ENCODE measurements around the gene IRGQ. TPM values are rescaled to one million over a fixed set of nuclear protein-coding genes. Genes with fewer than 3 reads are reported as not detected.
"Not testable (repeated sequence)": the region's sequence is repeated elsewhere in the genome, so short reads cannot be mapped to it uniquely, and the experiment has no call there.

Gene IRGQ
- total RNA-seq, 1 experiment from 2014 or later, result 24.6 TPM

GRCh38 chr19:43555185-43555770, 40.7 kb downstream of the IRGQ start:
- H3K9me3 ChIP-seq (replicated peaks), result no peaks in the 10 kb centered on the region
- DNase-seq, result peak; percentile 67 to 78
- H3K27me3 ChIP-seq, result no peaks in the 10 kb centered on the region
- no peak overlapping the region for H3K27ac ChIP-seq
- peaks cover 12% of the 10 kb centered on the region for H3K4me1 ChIP-seq
- peaks cover 26% of the 10 kb centered on the region for H3K36me3 ChIP-seq
- H3K4me3 ChIP-seq, result no peak overlapping the region

- no peaks in the 10 kb centered on the region for H3K9me3 ChIP-seq (replicated peaks)
- H3K27me3 ChIP-seq, result no peaks in the 10 kb centered on the region
- no peak for DNase-seq
- peaks cover 12% of the 10 kb centered on the region for H3K4me1 ChIP-seq
- no peak overlapping the region for H3K27ac ChIP-seq
- no peak overlapping the region for H3K4me3 ChIP-seq
- peaks cover 27% of the 10 kb centered on the region for H3K36me3 ChIP-seq
Measured at GRCh38 chr19:43554317-43554895, 41.5 kb downstream of the IRGQ start.

- peaks cover 12% of the 10 kb centered on the region for H3K4me1 ChIP-seq
- peaks cover 32% of the 10 kb centered on the region for H3K36me3 ChIP-seq
- DNase-seq, result peak in 1 of 2 experiments; percentile 30
- no peaks in the 10 kb centered on the region for H3K9me3 ChIP-seq (replicated peaks)
- H3K27ac ChIP-seq, result no peak overlapping the region; the same call in 1 of the 2 replicates
- H3K4me3 ChIP-seq, result no peak overlapping the region
- H3K27me3 ChIP-seq, result no peaks in the 10 kb centered on the region
Measured at GRCh38 chr19:43553656-43554055, 42.3 kb downstream of the IRGQ start.

GRCh38 chr19:43552616-43553015, 43.3 kb downstream of the IRGQ start:
- peak; percentile 85 to 92 for DNase-seq
- H3K27ac ChIP-seq, result peak overlapping the region; percentile 61
- H3K27me3 ChIP-seq, result no peaks in the 10 kb centered on the region
- H3K36me3 ChIP-seq, result peaks cover 30% of the 10 kb centered on the region
- H3K4me3 ChIP-seq, result no peak overlapping the region
- peaks cover 12% of the 10 kb centered on the region for H3K4me1 ChIP-seq
- no peaks in the 10 kb centered on the region for H3K9me3 ChIP-seq (replicated peaks)

GRCh38 chr19:43552198-43552450, 43.8 kb downstream of the IRGQ start:
- H3K36me3 ChIP-seq, result peaks cover 30% of the 10 kb centered on the region

GRCh38 chr19:43551399-43552197, 44.3 kb downstream of the IRGQ start:
- Histone ChIP-seq H3K4me3 (no peak overlapping the region), H3K27me3 (no peaks in the 10 kb centered on the region), H3K9me3 (replicated peaks) (no peaks in the 10 kb centered on the region), H3K4me1 (peaks cover 12% of the 10 kb centered on the region), H3K36me3 (peaks cover 30% of the 10 kb centered on the region), H3K27ac (no peak overlapping the region)
- DNase-seq, result no peak

More at GRCh38 chr19:43552198-43552450, 43.8 kb downstream of the IRGQ start:
- no peak overlapping the region for H3K4me3 ChIP-seq
- peaks cover 12% of the 10 kb centered on the region for H3K4me1 ChIP-seq
- H3K27ac ChIP-seq, result no peak overlapping the region
- no peaks in the 10 kb centered on the region for H3K27me3 ChIP-seq
- no peaks in the 10 kb centered on the region for H3K9me3 ChIP-seq (replicated peaks)
- DNase-seq, result no peak

- Histone ChIP-seq H3K27ac (no peak overlapping the region), H3K4me3 (no peak overlapping the region), H3K9me3 (replicated peaks) (no peaks in the 10 kb centered on the region), H3K27me3 (no peaks in the 10 kb centered on the region), H3K4me1 (peaks cover 12% of the 10 kb centered on the region), H3K36me3 (peaks cover 31% of the 10 kb centered on the region)
- DNase-seq, result no peak
Measured at GRCh38 chr19:43548706-43549105, 47.2 kb downstream of the IRGQ start.

GRCh38 chr19:43547926-43548325, 48.0 kb downstream of the IRGQ start:
- not testable (repeated sequence) for H3K27me3 ChIP-seq, DNase-seq

GRCh38 chr19:43546581-43546980, 49.4 kb downstream of the IRGQ start:
- H3K27ac ChIP-seq, result no peak overlapping the region
- H3K9me3 ChIP-seq (replicated peaks), result no peaks in the 10 kb centered on the region
- H3K36me3 ChIP-seq, result peaks cover 42% of the 10 kb centered on the region
- no peak for DNase-seq
- no peaks in the 10 kb centered on the region for H3K4me1 ChIP-seq
- H3K4me3 ChIP-seq, result no peak overlapping the region
- H3K27me3 ChIP-seq, result no peaks in the 10 kb centered on the region

More at GRCh38 chr19:43547926-43548325, 48.0 kb downstream of the IRGQ start:
- not testable (repeated sequence) for H3K4me1 ChIP-seq; H3K4me3 ChIP-seq; H3K9me3 ChIP-seq (replicated peaks); H3K27ac ChIP-seq
- H3K36me3 ChIP-seq, result peaks cover 35% of the 10 kb centered on the region

- Histone ChIP-seq H3K9me3 (replicated peaks) (no peaks in the 10 kb centered on the region), H3K36me3 (peaks cover 39% of the 10 kb centered on the region), H3K27ac (no peak overlapping the region), H3K4me1 (no peaks in the 10 kb centered on the region), H3K27me3 (no peaks in the 10 kb centered on the region), H3K4me3 (no peak overlapping the region)
- no peak for DNase-seq
Measured at GRCh38 chr19:43545981-43546380, 50.0 kb downstream of the IRGQ start.

GRCh38 chr19:43545276-43545675, 50.7 kb downstream of the IRGQ start:
- no peak for DNase-seq
- peaks cover 43% of the 10 kb centered on the region for H3K36me3 ChIP-seq

GRCh38 chr19:43544077-43544476, 51.9 kb downstream of the IRGQ start:
- Histone ChIP-seq H3K27me3 (no peaks in the 10 kb centered on the region), H3K4me1 (no peaks in the 10 kb centered on the region), H3K27ac (no peak overlapping the region), H3K36me3 (peaks cover 45% of the 10 kb centered on the region), H3K4me3 (no peak overlapping the region), H3K9me3 (replicated peaks) (peaks cover 3% of the 10 kb centered on the region)
- DNase-seq, result no peak

More at GRCh38 chr19:43545276-43545675, 50.7 kb downstream of the IRGQ start:
- Histone ChIP-seq H3K27ac (no peak overlapping the region), H3K4me3 (no peak overlapping the region), H3K27me3 (no peaks in the 10 kb centered on the region), H3K4me1 (no peaks in the 10 kb centered on the region), H3K9me3 (replicated peaks) (no peaks in the 10 kb centered on the region)

GRCh38 chr19:43541920-43542650, 53.8 kb downstream of the IRGQ start:
- no peak overlapping the region for H3K4me3 ChIP-seq
- H3K27me3 ChIP-seq, result no peaks in the 10 kb centered on the region
- peaks cover 10% of the 10 kb centered on the region for H3K9me3 ChIP-seq (replicated peaks)
- H3K36me3 ChIP-seq, result peaks cover 59% of the 10 kb centered on the region
- H3K27ac ChIP-seq, result no peak overlapping the region
- no peaks in the 10 kb centered on the region for H3K4me1 ChIP-seq
- no peak for DNase-seq

GRCh38 chr19:43540381-43540780, 55.6 kb downstream of the IRGQ start:
- no peaks in the 10 kb centered on the region for H3K4me1 ChIP-seq
- no peak overlapping the region for H3K27ac ChIP-seq
- peaks cover 61% of the 10 kb centered on the region for H3K36me3 ChIP-seq
- no peak overlapping the region for H3K4me3 ChIP-seq
- DNase-seq, result no peak
- H3K27me3 ChIP-seq, result no peaks in the 10 kb centered on the region
- peaks cover 10% of the 10 kb centered on the region for H3K9me3 ChIP-seq (replicated peaks)

- Histone ChIP-seq H3K36me3 (peaks cover 56% of the 10 kb centered on the region), H3K27ac (no peak overlapping the region), H3K4me3 (no peak overlapping the region), H3K4me1 (no peaks in the 10 kb centered on the region), H3K9me3 (replicated peaks) (peaks cover 10% of the 10 kb centered on the region), H3K27me3 (no peaks in the 10 kb centered on the region)
- DNase-seq, result no peak
Measured at GRCh38 chr19:43538922-43539321, 57.0 kb downstream of the IRGQ start.

All from SJCRH30 (cell line).